HCT116 (cell line): ENCODE results near the gene AGRP. TPM values are rescaled to one million over a fixed set of nuclear protein-coding genes. Genes with fewer than 3 reads are reported as not detected.

Experiments
- ATAC-seq: fragments of 200-7000 bp; cut with Tn5 transposase; 2 replicates; pipeline ENCODE4 v1.9.1; 2020; ENCODE audit warnings: mild to moderate bottlenecking, moderate library complexity
- BruUV-seq: library from RNA; stranded (reverse); fragments of 400-500 nt; replicated peaks from 2 replicates; lab custom pipeline; 2021; lab: Mats Ljungman, UMichigan
- CTCF ChIA-PET: fragments of 300-600 bp; sonication (Branson Sonifier 250); formaldehyde crosslinking; loops from one replicate; lab custom pipeline; 2021; ENCODE audit warnings: antibody characterized with exemption; lab: Charles Lee
- POLR2A ChIA-PET: fragments of 300-600, 350-600 bp; sonication (Branson Sonifier 250); formaldehyde crosslinking; loops from one replicate; lab custom pipeline; 2021; ENCODE audit warnings: antibody characterized with exemption; lab: Charles Lee
- RAD21 ChIA-PET, 2 experiments: fragments of 300-600 bp; sonication (Branson Sonifier 250); formaldehyde crosslinking; loops; one replicate each; lab custom pipeline; 2023; ENCODE audit warnings: low total read pairs in 2 of 2; ENCODE audit not compliant: uncharacterized antibody in 2 of 2, unreplicated experiment in 2 of 2, low non-redundant PET in 1 of 2; lab: Charles Lee
- DNase-seq: peaks from one replicate; pipeline ENCODE4 v3.0.0-alpha.2; 2010; ENCODE audit warnings: low read depth, low spot score
- H2AFZ ChIP-seq: fragments of 200-600 bp; shearing (Covaris generic), sonication (generic); 2 replicates; pipeline ENCODE4 v1.6.1; 2017; ENCODE audit warnings: low read depth, mixed run types, mixed read lengths, antibody characterized with exemption, low read length; ENCODE audit not compliant: poor library complexity, severe bottlenecking
- H3K27ac ChIP-seq: 2 replicates; pipeline ENCODE4 v1.5.1; 2012; ENCODE audit warnings: low read depth, low read length
- H3K27me3 ChIP-seq: fragments of 200-600 bp; sonication (generic); 2 replicates; pipeline ENCODE4 v1.6.1; 2016; ENCODE audit warnings: mixed run types, low read length, mixed read lengths; ENCODE audit not compliant: insufficient read depth
- H3K36me3 ChIP-seq, 2 experiments: fragments of 200-500 bp in 1 of 2; fragments of 200-600 bp in 1 of 2; sonication (Bioruptor generic) in 1 of 2; sonication (generic) in 1 of 2; 2 replicates each; pipeline versions ENCODE4 v1.5.1 to v1.6.1; 2014 to 2016; ENCODE audit warnings: low read length in 2 of 2, inconsistent platforms in 1 of 2, mixed read lengths in 1 of 2, mixed run types in 1 of 2; ENCODE audit not compliant: insufficient read depth in 2 of 2, control insufficient read depth in 1 of 2
- H3K4me1 ChIP-seq, 2 experiments: fragments of 200-600 bp in 1 of 2; sonication (generic) in 1 of 2; 2 replicates each; pipeline versions ENCODE4 v1.5.1 to v1.6.1; 2012 to 2017; ENCODE audit warnings: low read length in 2 of 2, inconsistent platforms in 1 of 2, mild to moderate bottlenecking in 1 of 2, mixed read lengths in 1 of 2, mixed run types in 1 of 2, moderate library complexity in 1 of 2; ENCODE audit not compliant: insufficient read depth in 2 of 2, control insufficient read depth in 1 of 2
- H3K4me2 ChIP-seq: fragments of 200-600 bp; sonication (generic); 2 replicates; pipeline ENCODE4 v1.6.1; 2017; ENCODE audit warnings: mixed run types, low read length, mixed read lengths
- H3K4me3 ChIP-seq, 2 experiments: fragments of 200-600 bp in 1 of 2; sonication (generic) in 1 of 2; replicated peaks in 1 of 2; 2 replicates each; pipeline ENCODE4 v1.5.1; 2011 to 2016; ENCODE audit warnings: low read length in 2 of 2, control low read depth in 1 of 2, low read depth in 1 of 2, mild to moderate bottlenecking in 1 of 2, mixed read lengths in 1 of 2, mixed run types in 1 of 2
- H3K79me2 ChIP-seq: fragments of 200-600 bp; sonication (generic); 2 replicates; pipeline ENCODE4 v1.6.1; 2017; ENCODE audit warnings: mild to moderate bottlenecking, mixed run types, low read length, moderate library complexity, mixed read lengths; ENCODE audit not compliant: insufficient read depth
- H3K9ac ChIP-seq: fragments of 200-600 bp; sonication (generic); 2 replicates; pipeline ENCODE4 v1.6.1; 2016; ENCODE audit warnings: low read length, mixed read lengths
- H3K9me2 ChIP-seq: fragments of 200-600 bp; sonication (generic), shearing (Covaris generic); 2 replicates; pipeline ENCODE4 v1.6.1; 2017; ENCODE audit warnings: mixed run types, mild to moderate bottlenecking, moderate library complexity; ENCODE audit not compliant: insufficient read depth
- H3K9me3 ChIP-seq, 2 experiments: fragments of 200-500 bp in 1 of 2; fragments of 200-600 bp in 1 of 2; sonication (Bioruptor generic) in 1 of 2; sonication (generic) in 1 of 2; 2 replicates each; pipeline ENCODE4 v1.6.1; 2014 to 2017; ENCODE audit warnings: low read length in 2 of 2, mixed read lengths in 2 of 2, inconsistent platforms in 1 of 2, low read depth in 1 of 2, mild to moderate bottlenecking in 1 of 2, mixed run types in 1 of 2, moderate library complexity in 1 of 2; ENCODE audit not compliant: control insufficient read depth in 1 of 2, insufficient read depth in 1 of 2
- H4K20me1 ChIP-seq: fragments of 200-600 bp; sonication (generic), shearing (Covaris generic); 2 replicates; pipeline ENCODE4 v1.6.1; 2017; ENCODE audit warnings: mixed run types, mild to moderate bottlenecking, moderate library complexity; ENCODE audit not compliant: insufficient read depth
- CBX3 ChIP-seq: IDR thresholded peaks from 2 replicates; pipeline ENCODE4 v1.6.1; 2012; ENCODE audit warnings: low read depth
- CEBPB ChIP-seq: IDR thresholded peaks from 2 replicates; pipeline ENCODE4 v1.6.1; 2012; ENCODE audit warnings: low read depth
- CTCF ChIP-seq, 3 experiments: fragments of 200-600 bp in 1 of 3; sonication (generic) in 1 of 3; IDR thresholded peaks in 2 of 3; conservative IDR thresholded peaks in 1 of 3; 2 replicates each; pipeline ENCODE4 v1.5.1; 2012 to 2017; ENCODE audit warnings: low read depth in 2 of 3, low read length in 2 of 3, antibody characterized with exemption in 1 of 3, borderline replicate concordance in 1 of 3, control low read depth in 1 of 3, mild to moderate bottlenecking in 1 of 3, mixed read lengths in 1 of 3, mixed run types in 1 of 3, moderate library complexity in 1 of 3; ENCODE audit not compliant: insufficient read depth in 1 of 3
- FOSL1 ChIP-seq: IDR thresholded peaks from 2 replicates; pipeline ENCODE4 v1.6.1; 2012; ENCODE audit warnings: low read depth
- JUND ChIP-seq: IDR thresholded peaks from 2 replicates; pipeline ENCODE4 v1.6.1; 2012
- MAX ChIP-seq: IDR thresholded peaks from 2 replicates; pipeline ENCODE4 v1.6.1; 2012
- POLR2AphosphoS5 ChIP-seq: IDR thresholded peaks from 2 replicates; pipeline ENCODE4 v1.6.1; 2011; ENCODE audit warnings: mild to moderate bottlenecking, low read depth, low read length, moderate library complexity
- RAD21 ChIP-seq: IDR thresholded peaks from 2 replicates; pipeline ENCODE4 v1.6.1; 2012; ENCODE audit warnings: low read depth, mild to moderate bottlenecking
- REST ChIP-seq: IDR thresholded peaks from 2 replicates; pipeline ENCODE4 v1.6.1; 2012; ENCODE audit warnings: low read depth
- TCF7L2 ChIP-seq: IDR thresholded peaks from 2 replicates; pipeline ENCODE4 v1.7.0; 2011; ENCODE audit warnings: borderline replicate concordance, inconsistent platforms; ENCODE audit not compliant: insufficient read depth, insufficient read length; ENCODE audit errors: extremely low read depth
- ZBTB33 ChIP-seq: IDR thresholded peaks from 2 replicates; pipeline ENCODE4 v1.6.1; 2011; ENCODE audit warnings: mild to moderate bottlenecking, low read length, moderate library complexity; ENCODE audit not compliant: insufficient replicate concordance; ENCODE audit errors: extremely low read depth
- ZFX ChIP-seq: fragments of 450-650 bp; IDR thresholded peaks from 2 replicates; pipeline ENCODE4 v1.6.1; 2017
- ZNF274 ChIP-seq: fragments of 200-500 bp; sonication (Bioruptor generic); IDR thresholded peaks from 2 replicates; pipeline ENCODE4 v1.6.1; 2014; ENCODE audit warnings: mild to moderate bottlenecking, low read depth, low read length, inconsistent platforms
- intact Hi-C: fragments of 100-400 bp; cut with micrococcal nuclease; formaldehyde crosslinking; loops from 2 replicates; pipeline ENCODE4 v1.10.0; 2022
- total RNA-seq: library from RNA; stranded (reverse); gene quantifications from one replicate; pipeline ENCODE4 v1.2.1, GENCODE V29; 2021; ENCODE audit not compliant: unreplicated experiment

AGRP gene
- total RNA-seq, 1 experiment from 2014 or later, result not detected

- TF ChIP-seq REST (no peak), CEBPB (no peak), JUND (no peak), POLR2AphosphoS5 (no peak), TCF7L2 (no peak), CTCF (IDR thresholded peaks at IDR 0.05 in 2 of 3, conservative IDR thresholded peaks at IDR 0.05 in 1 of 3; ENCODE audit: borderline replicate concordance in 1 of 3, insufficient read depth in 1 of 3, low read depth in 2 of 3, low read length in 2 of 3) (no peak)
- TF ChIP-seq, all 23 proteins: peak for 0
Measured at GRCh38 chr16:67486805-67487204, 3.5 kb upstream of the AGRP start (continued).

GRCh38 chr16:67483731-67484525 lies 581 bp upstream of the AGRP start:
- no peaks in the 10 kb centered on the region for H3K9me3 ChIP-seq
- H3K27ac ChIP-seq, result no peak overlapping the region
- DNase-seq (no peak), ATAC-seq (no peak)
- CTCF ChIA-PET, result no interaction called here
- RAD21 ChIA-PET, result no interaction called here
- peaks cover 17% of the 10 kb centered on the region for H3K79me2 ChIP-seq
- no peaks in the 10 kb centered on the region for H4K20me1 ChIP-seq
- H3K4me2 ChIP-seq, result no peak overlapping the region
- H3K4me3 ChIP-seq, result no peak overlapping the region
- no peaks in the 10 kb centered on the region for H3K36me3 ChIP-seq
- POLR2A ChIA-PET, result no interaction called here
- intact Hi-C loops, result no loop called here
- H3K27me3 ChIP-seq, result no peaks in the 10 kb centered on the region
- peaks cover 12 to 20% of the 10 kb centered on the region in 2 experiments for H3K4me1 ChIP-seq
- no TSS peak for BruUV-seq
- no peak overlapping the region for H2AFZ ChIP-seq
- no peaks in the 10 kb centered on the region for H3K9me2 ChIP-seq
- H3K9ac ChIP-seq, result no peak overlapping the region
- TF ChIP-seq MAX (no peak), ZNF274 (no peak), ZBTB33 (no peak), ZFX (no peak), RAD21 (no peak), FOSL1 (no peak), CTCF (IDR thresholded peaks at IDR 0.05 in 2 of 3, conservative IDR thresholded peaks at IDR 0.05 in 1 of 3; ENCODE audit: borderline replicate concordance in 1 of 3, insufficient read depth in 1 of 3, low read depth in 2 of 3, low read length in 2 of 3) (no peak), CBX3 (no peak)
